Measurements from ENCODE around the gene MKNK2. TPM values are rescaled to one million over a fixed set of nuclear protein-coding genes. Genes with fewer than 3 reads are reported as not detected.
A peak's percentile ranks its signal among the peaks of the same experiment; 100 is the strongest.

MKNK2 gene
- total RNA-seq (2013): 88.6 TPM
- polyA plus RNA-seq: 100 to 1,000 TPM in 1 of 3 donors, 10 to 100 TPM in 2; 16.9 to 333 (median 21.8) TPM
- polyA minus RNA-seq: 133 and 146 TPM in 2 replicates
- total RNA-seq: 37.9 to 265 (median 165) reads per million in 11 experiments

GRCh38 chr19:2050991-2051772 lies at the start of gene MKNK2:
Gene MKNK2, minus strand, starts transcription at chr19:2051244. Its CDS starts 393 bp downstream, at chr19:2050851.
- peaks cover 7 to 15% of the 10 kb centered on the region in 2 donors for H3K36me3 Mint-ChIP-seq
- peak within 1 kb of the TSS; percentile 85 for H2AFZ ChIP-seq (ENCODE audit: insufficient read depth, low read depth, low read length, poor library complexity, severe bottlenecking)

More at GRCh38 chr19:2050991-2051772, at the start of gene MKNK2:
- peak; percentile 56 for TF ChIP-seq CTCF (IDR thresholded peaks at IDR 0.05)
- WGBS (ENCODE audit: insufficient coverage): 2% methylated on average over 90 of the region's 93 CpGs
- H3K27ac Mint-ChIP-seq: peak within 1 kb of the TSS; percentile 88 to 95 (median 94)
- Histone ChIP-seq H3K9ac (ENCODE audit: insufficient read depth, low read length, poor library complexity, severe bottlenecking) (peak within 1 kb of the TSS; percentile 83), H3K4me3 (replicated peaks in 1 of 3; ENCODE audit: low read depth in 2 of 3, low read length in 3 of 3) (peak within 1 kb of the TSS; percentile 90 to 100 (median 97)), H4K20me1 (ENCODE audit: insufficient read depth, low read length) (peaks cover 46% of the 10 kb centered on the region), H3K79me2 (ENCODE audit: insufficient read depth, low read length) (peaks cover 48% of the 10 kb centered on the region), H3K36me3 (replicated peaks in 1 of 2; ENCODE audit: control insufficient read depth in 1 of 2, insufficient read depth in 2 of 2, low read length in 2 of 2) (peaks cover 21 to 27% of the 10 kb centered on the region in 2 donors), H3K9me3 (replicated peaks in 1 of 2; ENCODE audit: control insufficient read depth in 1 of 2, insufficient read depth in 1 of 2, low read length in 2 of 2) (no peaks in the 10 kb centered on the region), H3K27me3 (ENCODE audit: control insufficient read depth in 2 of 2, insufficient read depth in 2 of 2, low read length in 2 of 2) (no peaks in the 10 kb centered on the region), H3K4me1 (ENCODE audit: control insufficient read depth in 1 of 2, insufficient read depth in 2 of 2, low read length in 2 of 2) (peaks cover 37 to 48% of the 10 kb centered on the region in 2 donors), H3K27ac (ENCODE audit: low read depth in 1 of 2, low read length in 2 of 2) (peak within 1 kb of the TSS; percentile 82 to 95), H3K4me2 (replicated peaks; ENCODE audit: extremely low read depth, low read length, poor library complexity, severe bottlenecking) (peak within 1 kb of the TSS; percentile 88)
- peak within 1 kb of the TSS; percentile 84 to 92 for H3K4me3 Mint-ChIP-seq
- intact Hi-C loops (cut with micrococcal nuclease): loop anchor here in 1 of 2 donors (2.0 kb wide), 2 partner anchors 18 to 44 kb away; no protein-coding TSS in a partner anchor
- H3K9me3 Mint-ChIP-seq: no peaks in the 10 kb centered on the region
- peak; percentile 82 to 90 (median 82) for DNase-seq
- peaks cover 35% of the 10 kb centered on the region for H3K4me1 Mint-ChIP-seq
- peaks cover 0 to 3% (median 2%) of the 10 kb centered on the region in 3 donors for H3K27me3 Mint-ChIP-seq (ENCODE audit: low read depth in 3 of 3)

Data from CD14-positive monocyte (primary cell).